Measurements from ENCODE around the gene REG4. TPM values are rescaled to one million over a fixed set of nuclear protein-coding genes. Genes with fewer than 3 reads are reported as not detected.

Gene REG4
- total and polyA plus RNA-seq, 10 of the 15 experiments (the other 5 are each of a cell fraction or from before 2014, with no cell fraction given) = not detected

GRCh38 chr1:119838236-119838635 is 27.0 kb upstream of the REG4 start (continued):
- no peak for TF ChIP-seq CEBPZ (IDR thresholded peaks at IDR 0.05; ENCODE audit: low read depth, low read length)

- intact Hi-C loops (cut with micrococcal nuclease; ENCODE audit: unreplicated experiment) (no loop called here), in situ Hi-C loops (cut with MboI) (no loop called here)
- no peak overlapping the region for H3K27ac ChIP-seq (ENCODE audit: control insufficient read depth, insufficient read depth)
- no peaks in the 10 kb centered on the region for H3K9me3 ChIP-seq (replicated peaks; ENCODE audit: control insufficient read depth, insufficient read depth, low read length)
- FAIRE-seq (no peak), DNase-seq (ENCODE audit: low read depth, low spot score) (no peak), ATAC-seq (no peak)
- no peaks in the 10 kb centered on the region for H3K79me2 ChIP-seq (ENCODE audit: control insufficient read depth, insufficient read depth, low read length)
- RAD21 ChIA-PET (ENCODE audit: unreplicated experiment) = no interaction called here
- SMC1A ChIA-PET (ENCODE audit: uncharacterized antibody, unreplicated experiment) = no interaction called here
- H3K36me3 ChIP-seq (ENCODE audit: control insufficient read depth in 2 of 2, insufficient read depth in 2 of 2, low read length in 1 of 2) = no peaks in the 10 kb centered on the region
- no peak overlapping the region for H3K4me3 ChIP-seq
- H4K20me1 ChIP-seq (ENCODE audit: control insufficient read depth, insufficient read depth) = no peaks in the 10 kb centered on the region
- no peak overlapping the region for H3K9ac ChIP-seq (ENCODE audit: control insufficient read depth, insufficient read depth, low read length)
- H3K4me1 ChIP-seq (ENCODE audit: control insufficient read depth, insufficient read depth, low read length) = no peaks in the 10 kb centered on the region
- no peaks in the 10 kb centered on the region for H3K27me3 ChIP-seq (replicated peaks in 1 of 2; ENCODE audit: control insufficient read depth in 2 of 2, insufficient read depth in 2 of 2, low read length in 1 of 2)
- H2AFZ ChIP-seq (ENCODE audit: control insufficient read depth, low read depth, low read length) = no peak overlapping the region
- POLR2A ChIA-PET = no interaction called here
- H3K4me2 ChIP-seq (ENCODE audit: control insufficient read depth, insufficient read depth) = no peak overlapping the region
- no TSS peak for BruUV-seq (replicated peaks)
- WGBS (ENCODE audit: insufficient coverage, insufficient replicate concordance, low lambda C conversion rate, missing lambda C conversion rate) = 37% methylated on average over 4 of the region's 4 CpGs
- CTCF ChIA-PET = interaction anchor here (0.7 kb wide), 1 partner anchor 8 kb away, joined by 3 read pairs; no protein-coding TSS in a partner anchor
- no peak for TF ChIP-seq SPI1 (IDR thresholded peaks at IDR 0.05; ENCODE audit: borderline replicate concordance, insufficient read depth, low read depth, low read length)
- TF ChIP-seq NFIC (IDR thresholded peaks at IDR 0.05; ENCODE audit: low read depth, low read length) = no peak
- no peak for TF ChIP-seq E2F4 (IDR thresholded peaks at IDR 0.05; ENCODE audit: low read depth, low read length)
- no peak for TF ChIP-seq CUX1 (IDR thresholded peaks at IDR 0.05; ENCODE audit: insufficient replicate concordance, low read depth, low read length)
- no peak for TF ChIP-seq POLR2A (IDR thresholded peaks at IDR 0.05; ENCODE audit: low read depth, low read length)
- no peak for TF ChIP-seq ZNF384 (IDR thresholded peaks at IDR 0.05; ENCODE audit: borderline replicate concordance, low read depth, low read length)
- no peak for TF ChIP-seq YY1 (IDR thresholded peaks at IDR 0.05; ENCODE audit: low read depth, low read length)
- TF ChIP-seq STAT1 (conservative IDR thresholded peaks at IDR 0.05) = no peak
- no peak for TF ChIP-seq ZNF622 (IDR thresholded peaks at IDR 0.05)
- TF ChIP-seq MEF2A (IDR thresholded peaks at IDR 0.05; ENCODE audit: insufficient read depth, low read depth, low read length) = no peak
Observed at GRCh38 chr1:119834990-119835389, 23.7 kb upstream of the REG4 start.

Data from GM12878 (cell line).